ENCODE data around the gene UGT2B10.

- TF ChIP-seq POLR2A (IDR thresholded peaks at IDR 0.05) (no peak), POLR2AphosphoS5 (IDR thresholded peaks at IDR 0.05) (no peak)
Measured at GRCh38 chr4:68865188-68865638, 49.4 kb downstream of the UGT2B10 start.
